ENCODE results near the gene NRXN3.

NRXN3 gene

GRCh38 chr14:78688503-78688902, 518.3 kb downstream of the NRXN3 start:
- TF ChIP-seq, protein P1, sequence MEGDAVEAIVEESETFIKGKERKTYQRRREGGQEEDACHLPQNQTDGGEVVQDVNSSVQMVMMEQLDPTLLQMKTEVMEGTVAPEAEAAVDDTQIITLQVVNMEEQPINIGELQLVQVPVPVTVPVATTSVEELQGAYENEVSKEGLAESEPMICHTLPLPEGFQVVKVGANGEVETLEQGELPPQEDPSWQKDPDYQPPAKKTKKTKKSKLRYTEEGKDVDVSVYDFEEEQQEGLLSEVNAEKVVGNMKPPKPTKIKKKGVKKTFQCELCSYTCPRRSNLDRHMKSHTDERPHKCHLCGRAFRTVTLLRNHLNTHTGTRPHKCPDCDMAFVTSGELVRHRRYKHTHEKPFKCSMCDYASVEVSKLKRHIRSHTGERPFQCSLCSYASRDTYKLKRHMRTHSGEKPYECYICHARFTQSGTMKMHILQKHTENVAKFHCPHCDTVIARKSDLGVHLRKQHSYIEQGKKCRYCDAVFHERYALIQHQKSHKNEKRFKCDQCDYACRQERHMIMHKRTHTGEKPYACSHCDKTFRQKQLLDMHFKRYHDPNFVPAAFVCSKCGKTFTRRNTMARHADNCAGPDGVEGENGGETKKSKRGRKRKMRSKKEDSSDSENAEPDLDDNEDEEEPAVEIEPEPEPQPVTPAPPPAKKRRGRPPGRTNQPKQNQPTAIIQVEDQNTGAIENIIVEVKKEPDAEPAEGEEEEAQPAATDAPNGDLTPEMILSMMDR (IDR thresholded peaks at IDR 0.05; ENCODE audit: low read depth, low read length, missing control alignments) = no peak
- DNase-seq (ENCODE audit: low read depth) = no peak
- no peak overlapping the region for H3K4me3 ChIP-seq (ENCODE audit: low read depth, low read length)

GRCh38 chr14:78690836-78691235, 520.7 kb downstream of the NRXN3 start:
- H3K4me3 ChIP-seq (ENCODE audit: low read depth, low read length) = no peak overlapping the region
- DNase-seq (ENCODE audit: low read depth) = no peak
- TF ChIP-seq, protein P1 (IDR thresholded peaks at IDR 0.05; ENCODE audit: low read depth, low read length, missing control alignments) = no peak

DNA sequence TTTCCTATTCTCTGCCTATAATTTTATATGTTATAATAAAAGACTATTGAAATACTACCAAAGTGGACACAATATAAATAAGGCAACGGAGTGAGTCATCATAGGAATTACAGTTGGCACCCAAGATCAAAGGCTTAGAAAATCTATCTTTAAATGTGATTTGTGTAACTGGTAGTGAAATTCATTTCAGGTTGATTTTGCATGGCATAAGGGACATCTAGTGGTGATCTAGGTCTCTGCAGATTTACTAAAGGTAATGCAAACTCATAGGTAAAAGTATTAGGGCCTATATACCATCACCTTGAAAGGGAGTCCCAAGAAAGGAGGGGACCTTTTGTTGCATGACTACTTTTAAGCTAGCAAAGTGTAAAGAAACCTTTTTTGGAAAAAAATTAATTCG, 527.2 kb downstream of the NRXN3 start:
- TF ChIP-seq, protein P1 (IDR thresholded peaks at IDR 0.05; ENCODE audit: low read depth, low read length, missing control alignments) = peak; percentile 56
- DNase-seq (ENCODE audit: low read depth) = peak; percentile 3
- no peak overlapping the region for H3K4me3 ChIP-seq (ENCODE audit: low read depth, low read length)

DNA sequence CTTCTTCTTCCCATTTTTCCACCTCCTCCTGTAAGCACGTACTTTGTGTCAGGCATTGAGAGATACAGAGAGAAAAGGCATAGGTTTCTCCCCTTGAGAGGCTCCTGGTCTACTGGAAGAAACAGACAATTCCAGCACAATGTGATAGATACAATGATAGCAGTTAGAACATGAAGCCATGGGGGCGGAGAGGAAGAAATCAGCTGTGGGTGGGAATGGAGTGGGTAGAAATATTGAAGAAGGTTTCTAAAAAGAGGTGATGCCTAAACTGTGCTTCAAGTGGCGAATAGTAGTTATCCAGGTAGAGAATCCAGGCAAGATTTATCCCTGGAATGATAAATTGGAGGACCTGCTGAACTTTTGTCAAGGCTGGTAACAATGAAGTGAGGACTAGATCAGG, 528.8 kb downstream of the NRXN3 start:
- TF ChIP-seq, protein P1 (IDR thresholded peaks at IDR 0.05; ENCODE audit: low read depth, low read length, missing control alignments) = no peak
- no peak for DNase-seq (ENCODE audit: low read depth)
- H3K4me3 ChIP-seq (ENCODE audit: low read depth, low read length) = no peak overlapping the region

- no peak for DNase-seq (ENCODE audit: low read depth)
- H3K4me3 ChIP-seq (ENCODE audit: low read depth, low read length) = no peak overlapping the region
- TF ChIP-seq, protein P1 (IDR thresholded peaks at IDR 0.05; ENCODE audit: low read depth, low read length, missing control alignments) = peak; percentile 4
These were observed 530.1 kb downstream of the NRXN3 start for GRCh38 chr14:78700236-78700635.

- no peak for DNase-seq (ENCODE audit: low read depth)
- no peak overlapping the region for H3K4me3 ChIP-seq (ENCODE audit: low read depth, low read length)
- TF ChIP-seq, protein P1 (IDR thresholded peaks at IDR 0.05; ENCODE audit: low read depth, low read length, missing control alignments) = no peak
These were observed 531.1 kb downstream of the NRXN3 start for GRCh38 chr14:78701246-78701645.

GRCh38 chr14:78704965-78705364, 534.8 kb downstream of the NRXN3 start:
- TF ChIP-seq, protein P1 (IDR thresholded peaks at IDR 0.05; ENCODE audit: low read depth, low read length, missing control alignments) = no peak
- no peak overlapping the region for H3K4me3 ChIP-seq (ENCODE audit: low read depth, low read length)
- no peak for DNase-seq (ENCODE audit: low read depth)
